HG03457 (cell line): Measurements from ENCODE around the gene TPGS1.
"Not testable (repeated sequence)": the region's sequence is repeated elsewhere in the genome, so short reads cannot be mapped to it uniquely, and the experiment has no call there.

Experiments
- ATAC-seq: cut with Tn5 transposase; IDR thresholded peaks from one replicate; pipeline ENCODE4 v1.9.1; 2021; ENCODE audit warnings: moderate number of reproducible peaks; ENCODE audit not compliant: unreplicated experiment

TPGS1 gene

GRCh38 chr19:475360-475759 lies 31.9 kb upstream of the TPGS1 start:
- ATAC-seq = no peak

- no peak for ATAC-seq
Measured at GRCh38 chr19:478236-478903, 28.9 kb upstream of the TPGS1 start.

- ATAC-seq = no peak
Measured at GRCh38 chr19:478976-479375, 28.3 kb upstream of the TPGS1 start.

GRCh38 chr19:480016-480855 lies 27.1 kb upstream of the TPGS1 start:
- no peak for ATAC-seq

GRCh38 chr19:481100-481499 lies 26.2 kb upstream of the TPGS1 start:
- ATAC-seq = not testable (repeated sequence)

- no peak for ATAC-seq
Measured at GRCh38 chr19:482186-483041, 24.9 kb upstream of the TPGS1 start.

GRCh38 chr19:483332-484072 lies 23.8 kb upstream of the TPGS1 start:
- ATAC-seq = no peak

GRCh38 chr19:484494-484893 lies 22.8 kb upstream of the TPGS1 start:
- ATAC-seq = no peak

GRCh38 chr19:485077-485476 lies 22.2 kb upstream of the TPGS1 start:
- ATAC-seq = no peak

GRCh38 chr19:485583-486236 lies 21.6 kb upstream of the TPGS1 start:
- no peak for ATAC-seq

- ATAC-seq = peak; percentile 49
Measured at GRCh38 chr19:488505-489417, 18.5 kb upstream of the TPGS1 start.

- no peak for ATAC-seq
Measured at GRCh38 chr19:489418-490196, 17.7 kb upstream of the TPGS1 start.

GRCh38 chr19:491146-491741 lies 16.1 kb upstream of the TPGS1 start:
- no peak for ATAC-seq

- no peak for ATAC-seq
Measured at GRCh38 chr19:492091-492531, 15.2 kb upstream of the TPGS1 start.

GRCh38 chr19:493391-494170 lies 13.7 kb upstream of the TPGS1 start:
- no peak for ATAC-seq

GRCh38 chr19:494171-495080 lies 12.9 kb upstream of the TPGS1 start:
- ATAC-seq = no peak
